Neural crest cell (in vitro differentiated cells): ENCODE measurements around the gene NHERF1. TPM values are rescaled to one million over a fixed set of nuclear protein-coding genes. Genes with fewer than 3 reads are reported as not detected.

Source experiments
- DNase-seq: peaks from one replicate; pipeline ENCODE4 v3.0.0; 2021; ENCODE audit warnings: low read depth, mixed read lengths, low spot score
- H3K27ac Mint-ChIP-seq: one replicate; pipeline ENCODE4 v1.8.0; 2021; ENCODE audit warnings: mild to moderate bottlenecking, mixed read lengths; ENCODE audit not compliant: unreplicated experiment
- H3K27me3 Mint-ChIP-seq: 2 replicates; pipeline ENCODE4 v1.8.0; 2021; ENCODE audit warnings: low read depth, mild to moderate bottlenecking, mixed read lengths
- H3K36me3 Mint-ChIP-seq: 2 replicates; pipeline ENCODE4 v1.8.0; 2021; ENCODE audit warnings: low read depth, mild to moderate bottlenecking, mixed read lengths
- H3K4me1 Mint-ChIP-seq: 2 replicates; pipeline ENCODE4 v1.8.0; 2021; ENCODE audit warnings: mixed read lengths
- H3K4me3 Mint-ChIP-seq: one replicate; pipeline ENCODE4 v1.8.0; 2021; ENCODE audit warnings: mild to moderate bottlenecking, mixed read lengths
- H3K9me3 Mint-ChIP-seq: 2 replicates; pipeline ENCODE4 v1.8.0; 2021; ENCODE audit warnings: mixed read lengths
- CTCF ChIP-seq: fragments of 200-600 bp; sonication (generic); conservative IDR thresholded peaks from 2 replicates; pipeline ENCODE4 v1.5.0; 2021; ENCODE audit warnings: antibody characterized with exemption, mild to moderate bottlenecking
- total RNA-seq: library from RNA; stranded (reverse); gene quantifications from 2 replicates; pipeline ENCODE4 v1.2.1, GENCODE V29; 2021

The NHERF1 gene
- total RNA-seq, 1 donor from 2014 or later: 51.7 TPM

GRCh38 chr17:74729368-74729767 is 19.1 kb upstream of the NHERF1 start:
- Mint-ChIP-seq H3K4me1 (no peaks in the 10 kb centered on the region), H3K27me3 (peaks cover 4% of the 10 kb centered on the region), H3K4me3 (no peak overlapping the region), H3K9me3 (no peaks in the 10 kb centered on the region), H3K27ac (no peak overlapping the region), H3K36me3 (no peaks in the 10 kb centered on the region)
- TF ChIP-seq CTCF: no peak
- no peak for DNase-seq

GRCh38 chr17:74729866-74730265 is 18.6 kb upstream of the NHERF1 start:
- Mint-ChIP-seq H3K27me3 (no peaks in the 10 kb centered on the region), H3K9me3 (no peaks in the 10 kb centered on the region), H3K4me3 (no peak overlapping the region), H3K36me3 (no peaks in the 10 kb centered on the region), H3K27ac (no peak overlapping the region), H3K4me1 (no peaks in the 10 kb centered on the region)
- no peak for TF ChIP-seq CTCF
- no peak for DNase-seq

GRCh38 chr17:74730491-74731346 is 17.7 kb upstream of the NHERF1 start:
- Mint-ChIP-seq H3K4me3 (no peak overlapping the region), H3K4me1 (no peaks in the 10 kb centered on the region), H3K27me3 (no peaks in the 10 kb centered on the region), H3K27ac (no peak overlapping the region), H3K9me3 (no peaks in the 10 kb centered on the region), H3K36me3 (no peaks in the 10 kb centered on the region)
- no peak for DNase-seq
- no peak for TF ChIP-seq CTCF

GRCh38 chr17:74731347-74731605 is 17.2 kb upstream of the NHERF1 start:
- H3K27ac Mint-ChIP-seq: no peak overlapping the region
- H3K9me3 Mint-ChIP-seq: no peaks in the 10 kb centered on the region
- DNase-seq: no peak
- H3K27me3 Mint-ChIP-seq: no peaks in the 10 kb centered on the region
- TF ChIP-seq CTCF: no peak
- H3K4me3 Mint-ChIP-seq: no peak overlapping the region
- no peaks in the 10 kb centered on the region for H3K36me3 Mint-ChIP-seq
- peaks cover under 1% of the 10 kb centered on the region for H3K4me1 Mint-ChIP-seq

- no peak overlapping the region for H3K4me3 Mint-ChIP-seq
- H3K9me3 Mint-ChIP-seq: no peaks in the 10 kb centered on the region
- H3K4me1 Mint-ChIP-seq: peaks cover 4% of the 10 kb centered on the region
- DNase-seq: no peak
- no peak overlapping the region for H3K27ac Mint-ChIP-seq
- peaks cover 2% of the 10 kb centered on the region for H3K27me3 Mint-ChIP-seq
- TF ChIP-seq CTCF: no peak
- H3K36me3 Mint-ChIP-seq: no peaks in the 10 kb centered on the region
Observed at GRCh38 chr17:74732042-74732867, 16.2 kb upstream of the NHERF1 start.
